IPS-NIHi11 (cell line): ENCODE results near the gene KCNIP3.
"Not testable (repeated sequence)": the region's sequence is repeated elsewhere in the genome, so short reads cannot be mapped to it uniquely, and the experiment has no call there.

Experiments used
- DNase-seq: peaks from one replicate; pipeline ENCODE4 v3.0.0; 2012; ENCODE audit warnings: mixed read lengths, low spot score

The KCNIP3 gene

DNA sequence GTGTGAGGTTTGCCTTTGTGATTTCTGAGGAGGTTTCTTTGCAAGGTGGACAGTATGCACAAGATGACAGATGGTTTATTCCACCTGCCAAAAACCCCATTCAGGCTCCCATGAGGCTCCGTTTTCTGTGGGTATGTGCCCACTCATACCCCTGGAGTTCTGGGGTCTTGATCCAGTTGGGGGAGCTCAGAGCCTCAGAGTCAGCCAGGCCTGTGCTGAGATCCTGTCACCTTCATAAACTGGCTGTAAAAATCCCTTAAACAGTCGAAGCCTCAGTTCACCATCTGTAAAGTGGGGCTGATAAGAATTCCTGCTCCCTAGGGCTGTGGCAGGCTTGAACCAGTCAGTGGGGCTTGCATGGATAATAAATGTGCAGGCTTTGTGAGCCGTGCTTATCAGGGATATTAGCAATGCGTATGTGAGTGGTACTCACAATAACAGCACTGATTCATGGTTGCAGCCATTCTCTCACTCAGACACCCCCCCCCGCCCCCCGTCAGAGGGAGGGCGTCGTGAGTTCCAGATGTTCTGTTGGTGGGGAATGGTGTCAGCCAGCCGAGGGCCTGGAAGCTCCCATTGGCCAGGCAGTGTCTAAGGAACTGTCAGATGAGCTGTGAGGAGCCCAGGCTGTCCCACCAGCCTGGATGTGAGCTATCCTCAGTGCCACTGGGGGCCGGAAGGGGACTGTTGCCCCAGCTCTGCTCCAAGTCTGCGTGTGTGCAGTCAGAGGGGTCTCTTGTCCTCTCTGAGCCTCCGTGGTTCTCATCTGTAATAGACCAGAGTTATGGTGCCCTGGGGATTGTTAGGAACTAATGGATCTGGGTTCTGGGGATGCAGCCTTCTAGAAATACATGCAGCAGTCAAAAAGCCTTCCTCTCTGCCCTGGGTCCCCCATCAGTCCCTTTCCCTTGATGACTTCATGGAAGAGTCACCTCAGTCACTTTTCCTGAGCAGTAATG lies 51.7 kb downstream of the KCNIP3 start:
- no peak for DNase-seq

GRCh38 chr2:95349568-95350322 lies 52.6 kb downstream of the KCNIP3 start:
- no peak for DNase-seq

DNA sequence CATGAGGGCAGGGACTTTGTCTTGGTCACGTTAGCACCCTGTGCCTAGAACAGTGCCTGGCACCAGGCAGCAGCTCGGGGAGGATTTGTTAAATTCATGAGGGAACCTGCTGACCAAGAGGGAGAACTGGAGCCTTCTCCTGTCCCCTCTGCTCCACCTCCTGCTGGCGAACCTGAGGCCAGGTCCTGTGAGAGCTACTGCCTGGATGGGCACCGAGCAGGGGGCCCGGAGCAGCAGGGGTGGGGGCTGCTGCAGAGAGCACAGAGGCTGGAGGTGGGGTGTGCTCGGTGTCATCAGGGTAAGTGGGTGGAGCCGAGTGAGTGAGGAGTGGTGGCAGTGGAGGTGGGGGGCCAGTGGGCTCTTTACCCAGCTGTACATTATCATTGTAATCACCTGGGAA lies 53.2 kb downstream of the KCNIP3 start:
- DNase-seq, result no peak

DNA sequence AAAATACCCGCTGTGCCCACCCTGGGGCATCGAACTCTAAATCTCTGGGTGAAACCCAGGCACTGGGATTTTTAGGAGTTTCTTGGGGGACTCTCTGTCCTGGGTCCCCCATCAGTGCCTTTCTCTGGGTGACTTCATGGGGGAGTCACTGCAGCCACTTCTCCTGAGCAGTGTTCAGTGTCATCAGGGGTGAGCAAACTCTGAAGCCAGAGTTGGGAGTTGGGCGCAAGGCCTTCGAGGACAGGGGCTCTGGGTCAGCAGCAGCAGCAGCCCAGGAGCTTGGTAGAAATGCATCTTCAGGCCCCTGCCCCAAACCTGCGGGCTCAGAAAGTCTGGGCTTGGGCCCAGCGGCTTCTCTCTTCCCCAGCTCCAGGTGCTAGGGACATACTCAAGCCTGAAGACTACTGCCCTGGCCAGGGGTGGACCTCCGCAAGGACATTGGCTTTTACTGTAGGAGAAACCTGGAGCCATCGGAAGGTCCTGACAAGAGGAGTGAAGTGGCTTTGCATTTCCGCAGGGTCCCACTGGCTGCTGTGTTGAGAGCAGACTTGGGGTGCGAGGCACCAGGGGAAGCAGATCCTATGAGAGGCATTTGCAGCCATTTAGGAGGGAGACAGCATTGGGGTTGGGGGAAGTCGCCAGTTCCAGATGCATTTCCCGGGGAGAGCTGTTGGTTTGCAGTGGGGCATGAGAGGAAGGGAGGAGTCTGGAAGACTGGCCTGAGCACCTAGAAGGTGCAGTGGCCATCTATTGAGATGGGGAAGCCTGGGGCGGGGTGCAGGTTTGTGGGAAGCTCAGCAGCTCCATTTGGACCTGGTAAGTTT lies 53.8 kb downstream of the KCNIP3 start:
- DNase-seq, result no peak

GRCh38 chr2:95351598-95351915 lies 54.4 kb downstream of the KCNIP3 start:
- no peak for DNase-seq

GRCh38 chr2:95352310-95353054 lies 55.3 kb downstream of the KCNIP3 start:
- DNase-seq, result no peak

GRCh38 chr2:95353055-95353575 lies 56.0 kb downstream of the KCNIP3 start:
- no peak for DNase-seq

- DNase-seq, result no peak
These were observed 56.7 kb downstream of the KCNIP3 start for GRCh38 chr2:95353613-95354468.

- no peak for DNase-seq
These were observed 57.3 kb downstream of the KCNIP3 start for GRCh38 chr2:95354469-95354901.

DNA sequence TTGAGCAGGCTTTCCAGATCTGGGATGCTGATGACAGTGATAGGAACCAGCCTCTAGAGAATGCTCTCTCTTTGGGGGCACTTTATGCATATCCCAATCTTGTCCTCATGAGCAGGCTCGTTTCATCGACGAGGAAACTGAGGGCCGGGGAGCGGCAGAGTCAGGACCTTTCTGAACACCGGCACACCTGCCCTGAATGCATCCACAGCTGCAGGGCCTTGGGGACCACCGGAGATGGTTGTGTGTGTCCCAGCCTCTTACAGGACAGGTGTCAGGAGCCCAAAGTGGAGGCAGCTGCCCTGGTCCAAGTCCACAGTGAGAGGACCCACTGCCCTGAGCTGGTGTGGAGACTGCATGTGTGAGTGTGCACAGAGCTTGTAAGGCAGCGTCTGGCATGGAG lies 57.8 kb downstream of the KCNIP3 start:
- DNase-seq, result no peak

GRCh38 chr2:95355486-95355885 lies 58.3 kb downstream of the KCNIP3 start:
- not testable (repeated sequence) for DNase-seq

DNA sequence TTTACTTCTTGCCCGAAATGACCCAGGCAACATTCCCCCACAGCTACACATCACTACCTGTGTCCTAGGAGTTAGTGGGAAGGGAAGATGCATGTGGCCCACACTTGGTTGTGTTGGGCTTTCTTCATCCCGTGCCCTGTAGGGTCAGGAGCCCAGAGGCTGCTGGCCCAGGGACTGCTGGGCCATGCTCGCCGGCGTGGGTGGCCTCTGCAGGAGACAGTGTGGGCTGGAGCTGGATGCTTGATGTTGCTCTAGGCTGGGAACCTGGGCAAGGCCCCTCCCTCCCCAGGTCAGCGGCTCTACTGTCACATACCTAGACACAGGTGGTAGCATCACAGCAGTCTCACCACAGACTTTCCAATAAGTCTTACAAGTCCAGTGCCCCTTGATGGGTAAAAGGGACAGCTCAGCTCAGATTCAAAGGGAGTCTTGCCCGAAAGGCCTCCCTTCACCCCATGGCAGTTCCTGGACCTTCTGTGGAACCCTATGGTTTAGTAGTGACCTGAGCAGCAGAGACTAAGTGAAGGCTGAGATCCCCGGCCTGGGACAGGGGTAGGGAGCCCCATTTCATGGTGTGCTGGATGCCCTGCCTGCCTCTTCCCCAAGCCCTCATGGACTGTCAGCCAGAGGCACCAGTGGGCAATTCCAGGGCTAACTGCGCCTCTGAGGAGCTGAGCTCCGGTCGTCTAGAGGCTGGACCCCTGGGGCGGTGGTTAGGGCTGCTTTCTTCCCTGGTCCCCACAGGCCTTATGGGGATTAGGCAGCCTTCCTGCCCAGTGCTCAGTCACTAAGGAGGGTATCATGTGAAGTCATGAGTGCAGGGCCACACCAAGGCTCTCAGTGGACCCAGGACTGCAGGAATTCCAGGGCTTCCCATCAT lies 59.9 kb downstream of the KCNIP3 start:
- DNase-seq, result no peak

- no peak for DNase-seq
These were observed 60.7 kb downstream of the KCNIP3 start for GRCh38 chr2:95357717-95358280.

DNA sequence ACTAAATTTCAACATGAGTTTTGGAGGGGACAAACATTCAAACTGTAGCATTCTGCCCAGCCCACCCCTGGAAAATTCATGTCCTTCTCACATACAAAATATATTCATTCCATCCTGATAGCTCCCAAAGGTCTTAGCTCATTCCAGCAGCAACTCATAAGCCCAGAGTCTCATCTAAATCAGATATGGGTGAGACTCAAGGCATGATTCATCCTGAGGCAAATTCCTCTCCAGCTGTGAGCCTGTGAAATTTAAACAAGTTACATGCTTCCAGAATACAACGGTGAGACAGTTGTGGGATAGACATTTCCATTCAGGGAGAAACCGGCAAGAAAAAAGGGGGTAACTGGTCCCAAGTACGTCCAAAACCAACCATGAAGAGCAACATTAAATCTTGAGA lies 61.9 kb downstream of the KCNIP3 start:
- DNase-seq, result no peak

DNA sequence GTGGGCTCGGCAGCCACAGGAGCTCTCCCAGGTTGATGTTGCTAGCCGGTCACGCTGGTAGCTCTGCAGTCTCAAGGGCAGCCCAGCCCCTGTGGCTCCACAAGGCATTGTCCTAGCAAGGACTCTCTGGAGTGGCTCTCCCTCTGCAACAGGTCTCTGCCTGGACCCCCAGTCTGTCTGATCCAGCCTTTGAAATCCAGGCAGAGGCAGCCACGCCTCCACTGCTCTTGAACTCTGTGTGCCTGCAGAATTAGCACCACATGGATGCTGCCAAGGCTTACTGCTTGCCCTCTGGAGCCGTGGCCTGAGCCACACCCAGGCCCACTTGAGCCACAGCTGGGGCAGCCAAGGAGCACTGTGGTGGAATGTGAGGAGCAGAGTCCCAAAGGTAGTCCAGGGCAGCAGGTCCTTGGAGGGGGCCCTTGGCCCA lies 62.4 kb downstream of the KCNIP3 start:
- no peak for DNase-seq

DNA sequence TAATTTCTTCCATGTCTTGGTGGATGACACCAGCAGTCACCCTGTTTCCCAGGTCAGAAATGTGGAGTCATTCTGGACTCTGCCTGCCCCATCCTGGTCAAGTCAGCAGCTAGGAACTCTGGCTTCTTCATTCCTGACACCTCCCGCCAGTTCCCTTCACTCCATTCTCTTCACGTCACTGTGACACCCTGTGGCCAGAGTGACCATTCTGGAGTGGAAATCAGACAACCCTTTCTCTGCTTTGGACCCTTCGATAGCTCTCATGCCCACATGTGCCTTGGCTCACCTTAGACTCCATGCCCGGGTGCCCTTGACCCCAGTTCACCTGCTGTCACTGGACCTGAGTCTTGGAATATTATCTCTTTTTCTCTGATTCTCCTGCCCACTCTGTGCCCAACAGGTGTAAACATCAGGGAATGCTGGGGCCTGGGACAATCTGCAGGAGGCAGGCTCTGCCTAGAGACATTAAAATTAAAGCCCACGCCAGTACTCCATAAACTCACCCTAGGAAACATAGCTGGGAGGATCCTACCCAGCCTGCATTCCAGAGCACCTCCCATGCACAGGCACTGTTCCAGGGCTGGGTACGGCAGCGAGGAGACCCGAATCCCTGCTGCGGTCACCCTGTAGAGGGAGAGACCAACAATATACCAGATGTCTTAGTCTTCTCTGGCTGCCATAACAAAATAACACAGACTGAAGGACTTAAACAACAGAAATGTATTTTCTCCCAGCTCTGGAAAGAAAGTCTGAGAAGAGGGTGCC lies 64.3 kb downstream of the KCNIP3 start:
- no peak for DNase-seq

DNA sequence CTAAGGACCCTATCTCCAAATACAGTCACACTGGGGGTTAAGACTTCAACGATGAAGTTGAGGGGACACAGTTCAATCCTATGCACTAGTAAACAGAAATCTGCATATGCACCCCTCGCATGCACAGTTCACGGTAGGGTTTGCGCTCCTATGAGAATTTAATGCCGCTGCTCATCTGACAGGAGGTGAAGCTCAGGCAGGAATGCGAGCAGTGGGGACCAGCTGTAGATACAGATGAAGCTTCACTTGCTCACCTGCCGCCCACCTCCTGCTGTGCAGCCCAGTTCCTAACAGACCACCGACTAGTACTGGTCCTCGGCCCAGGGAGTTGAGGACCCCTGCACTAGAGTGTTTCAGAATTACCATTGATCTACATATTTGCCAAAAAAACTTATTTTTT lies 65.3 kb downstream of the KCNIP3 start:
- DNase-seq, result no peak

- no peak for DNase-seq
These were observed 69.4 kb downstream of the KCNIP3 start for GRCh38 chr2:95366514-95366913.
